Thoracic aorta (tissue), 2 donors: Measurements from ENCODE around the gene ADCY4. TPM values are rescaled to one million over a fixed set of nuclear protein-coding genes. Genes with fewer than 3 reads are reported as not detected.

Source experiments
- ATAC-seq: fragments of 150-250 bp; one replicate; pipeline ENCODE4 v1.8.0; 2017; ENCODE audit warnings: low read depth; ENCODE audit not compliant: insufficient number of reproducible peaks, low FRiP score
- DNase-seq: peaks from one replicate; pipeline ENCODE4 v3.0.0-alpha.2; 2020; ENCODE audit warnings: low spot score
- H3K27ac ChIP-seq, 2 donors: fragments of 200-600 bp; sonication (generic); 1 replicate in 1 of 2; 2 replicates in 1 of 2; pipeline ENCODE4 v1.5.1; 2016; ENCODE audit warnings: mild to moderate bottlenecking in 2 of 2, moderate library complexity in 2 of 2
- H3K27me3 ChIP-seq: fragments of 200-600 bp; sonication (generic); replicated peaks from 2 replicates; pipeline ENCODE4 v1.6.0; 2016; ENCODE audit warnings: mild to moderate bottlenecking; ENCODE audit not compliant: insufficient read depth
- H3K36me3 ChIP-seq: fragments of 200-600 bp; sonication (generic); one replicate; pipeline ENCODE4 v1.5.1; 2016
- H3K4me1 ChIP-seq, 2 donors: fragments of 200-600 bp; sonication (generic); 1 replicate in 1 of 2; 2 replicates in 1 of 2; pipeline versions ENCODE4 v1.5.1 to v1.6.0; 2016; ENCODE audit warnings: low read depth in 2 of 2, mild to moderate bottlenecking in 1 of 2; ENCODE audit not compliant: control insufficient read depth in 1 of 2
- H3K4me3 ChIP-seq: fragments of 200-600 bp; sonication (generic); 2 replicates; pipeline ENCODE4 v1.5.1; 2016; ENCODE audit warnings: mild to moderate bottlenecking
- H3K9me3 ChIP-seq: fragments of 200-600 bp; sonication (generic); 2 replicates; pipeline ENCODE4 v1.5.1; 2016
- CTCF ChIP-seq: fragments of 200-600 bp; sonication (generic); IDR thresholded peaks from one replicate; pipeline ENCODE4 v1.5.1; 2019; ENCODE audit warnings: antibody characterized with exemption
- total RNA-seq, 2 donors: library from RNA; depleted of rRNA; stranded (reverse); fragments of >200 nt; gene quantifications; one replicate each; pipeline versions ENCODE4 v1.1.0 to v1.2.3, GENCODE V29; 2016

ADCY4 gene
- total RNA-seq, 2 donors from 2014 or later = 25.5 to 28.7 TPM

- no peaks in the 10 kb centered on the region for H3K4me1 ChIP-seq
- H3K27me3 ChIP-seq = no peaks in the 10 kb centered on the region
- no peaks in the 10 kb centered on the region for H3K9me3 ChIP-seq
- no peak for ATAC-seq
- no peak for TF ChIP-seq CTCF
- H3K27ac ChIP-seq = no peak overlapping the region
- no peaks in the 10 kb centered on the region for H3K36me3 ChIP-seq
- DNase-seq = no peak
- H3K4me3 ChIP-seq = no peak overlapping the region
These were observed 8.0 kb upstream of the ADCY4 start for GRCh38 chr14:24342889-24343288.

GRCh38 chr14:24340606-24341005 lies 5.7 kb upstream of the ADCY4 start:
- no peak for ATAC-seq
- H3K4me1 ChIP-seq = no peaks in the 10 kb centered on the region
- no peaks in the 10 kb centered on the region for H3K9me3 ChIP-seq
- H3K27me3 ChIP-seq = no peaks in the 10 kb centered on the region
- H3K36me3 ChIP-seq = no peaks in the 10 kb centered on the region
- H3K4me3 ChIP-seq = no peak overlapping the region
- DNase-seq = no peak
- no peak overlapping the region for H3K27ac ChIP-seq
- no peak for TF ChIP-seq CTCF

- H3K27me3 ChIP-seq = no peaks in the 10 kb centered on the region
- no peak within 1 kb of the TSS for H3K27ac ChIP-seq
- no peak for DNase-seq
- TF ChIP-seq CTCF = no peak
- peak within 1 kb of the TSS; percentile 61 for H3K4me3 ChIP-seq
- H3K9me3 ChIP-seq = no peaks in the 10 kb centered on the region
- H3K4me1 ChIP-seq = peaks cover 3 to 6% of the 10 kb centered on the region in 2 donors
- H3K36me3 ChIP-seq = no peaks in the 10 kb centered on the region
- ATAC-seq = no peak
These were observed 4.6 kb upstream of the ADCY4 start, which contains the start of gene RIPK3 for GRCh38 chr14:24339284-24340151. Gene RIPK3 (minus strand): TSS chr14:24339991. CDS start chr14:24339826, 165 bp downstream.

GRCh38 chr14:24338843-24339242 lies 4.0 kb upstream of the ADCY4 start:
- Histone ChIP-seq H3K9me3 (no peaks in the 10 kb centered on the region), H3K4me3 (peak overlapping the region; percentile 61), H3K4me1 (peaks cover 10 to 13% of the 10 kb centered on the region in 2 donors), H3K36me3 (no peaks in the 10 kb centered on the region), H3K27ac (no peak overlapping the region), H3K27me3 (peaks cover 3% of the 10 kb centered on the region)
- ATAC-seq (no peak), DNase-seq (no peak)
- no peak for TF ChIP-seq CTCF

- Histone ChIP-seq H3K36me3 (no peaks in the 10 kb centered on the region), H3K27me3 (peaks cover 3% of the 10 kb centered on the region), H3K4me3 (no peak overlapping the region), H3K4me1 (peaks cover 16 to 23% of the 10 kb centered on the region in 2 donors), H3K27ac (no peak overlapping the region), H3K9me3 (no peaks in the 10 kb centered on the region)
- DNase-seq (no peak), ATAC-seq (no peak)
- TF ChIP-seq CTCF = no peak
These were observed 2.9 kb upstream of the ADCY4 start for GRCh38 chr14:24337824-24338175.
